VCaP (cell line): ENCODE results near the gene NUDT1.

ENCODE experiments used
- H3K27ac ChIP-seq: fragments of 450-650 bp; 2 replicates; pipeline ENCODE4 v1.5.1; 2017
- TF ChIP-seq, protein P1 (sequence below): fragments of 450-650 bp; conservative IDR thresholded peaks from 2 replicates; pipeline ENCODE4 v1.5.1; 2017; ENCODE audit warnings: mild to moderate bottlenecking, moderate library complexity

Gene NUDT1

DNA sequence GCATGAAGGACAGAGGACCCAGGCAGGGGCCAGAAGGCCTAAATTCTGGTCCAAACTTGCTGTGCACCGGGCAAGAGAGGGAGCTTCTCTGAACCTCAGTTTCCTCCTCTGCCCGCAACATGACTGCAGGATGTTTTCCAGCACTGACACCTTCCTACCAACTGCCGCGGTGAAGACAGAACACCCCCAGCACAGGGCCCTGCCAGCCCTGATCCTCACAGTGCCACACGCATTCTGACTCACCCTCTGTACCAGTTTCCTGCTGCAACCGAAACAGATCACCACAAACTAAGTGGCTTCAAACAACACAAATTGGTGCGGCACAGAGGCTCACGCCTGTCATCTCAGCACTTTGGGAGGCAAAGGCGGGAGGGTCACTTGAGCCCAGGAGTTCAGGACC lies 27.4 kb upstream of the NUDT1 start:
- no peak overlapping the region for H3K27ac ChIP-seq
- TF ChIP-seq, protein P1, sequence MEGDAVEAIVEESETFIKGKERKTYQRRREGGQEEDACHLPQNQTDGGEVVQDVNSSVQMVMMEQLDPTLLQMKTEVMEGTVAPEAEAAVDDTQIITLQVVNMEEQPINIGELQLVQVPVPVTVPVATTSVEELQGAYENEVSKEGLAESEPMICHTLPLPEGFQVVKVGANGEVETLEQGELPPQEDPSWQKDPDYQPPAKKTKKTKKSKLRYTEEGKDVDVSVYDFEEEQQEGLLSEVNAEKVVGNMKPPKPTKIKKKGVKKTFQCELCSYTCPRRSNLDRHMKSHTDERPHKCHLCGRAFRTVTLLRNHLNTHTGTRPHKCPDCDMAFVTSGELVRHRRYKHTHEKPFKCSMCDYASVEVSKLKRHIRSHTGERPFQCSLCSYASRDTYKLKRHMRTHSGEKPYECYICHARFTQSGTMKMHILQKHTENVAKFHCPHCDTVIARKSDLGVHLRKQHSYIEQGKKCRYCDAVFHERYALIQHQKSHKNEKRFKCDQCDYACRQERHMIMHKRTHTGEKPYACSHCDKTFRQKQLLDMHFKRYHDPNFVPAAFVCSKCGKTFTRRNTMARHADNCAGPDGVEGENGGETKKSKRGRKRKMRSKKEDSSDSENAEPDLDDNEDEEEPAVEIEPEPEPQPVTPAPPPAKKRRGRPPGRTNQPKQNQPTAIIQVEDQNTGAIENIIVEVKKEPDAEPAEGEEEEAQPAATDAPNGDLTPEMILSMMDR, result no peak

DNA sequence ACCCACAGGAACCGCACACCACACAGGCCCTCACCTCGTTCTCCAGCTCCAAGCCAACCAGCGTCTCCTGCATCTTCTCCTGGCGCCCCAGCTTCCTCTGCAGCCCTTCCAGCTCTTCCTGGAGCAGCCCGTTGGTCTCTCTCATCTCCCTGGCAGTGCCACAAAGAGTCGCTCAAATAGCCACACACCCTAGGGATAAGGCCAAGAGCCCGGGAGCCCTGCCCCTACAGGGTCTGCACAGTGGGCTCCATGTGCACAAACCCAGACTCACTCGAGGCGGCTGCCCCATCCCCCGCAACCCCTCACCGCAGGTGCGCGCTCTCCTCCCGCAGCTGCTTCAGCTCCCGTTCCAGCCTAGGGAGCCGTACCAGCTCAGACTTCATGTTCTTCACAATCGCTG lies 26.2 kb upstream of the NUDT1 start:
- no peak overlapping the region for H3K27ac ChIP-seq
- TF ChIP-seq, protein P1, result no peak

DNA sequence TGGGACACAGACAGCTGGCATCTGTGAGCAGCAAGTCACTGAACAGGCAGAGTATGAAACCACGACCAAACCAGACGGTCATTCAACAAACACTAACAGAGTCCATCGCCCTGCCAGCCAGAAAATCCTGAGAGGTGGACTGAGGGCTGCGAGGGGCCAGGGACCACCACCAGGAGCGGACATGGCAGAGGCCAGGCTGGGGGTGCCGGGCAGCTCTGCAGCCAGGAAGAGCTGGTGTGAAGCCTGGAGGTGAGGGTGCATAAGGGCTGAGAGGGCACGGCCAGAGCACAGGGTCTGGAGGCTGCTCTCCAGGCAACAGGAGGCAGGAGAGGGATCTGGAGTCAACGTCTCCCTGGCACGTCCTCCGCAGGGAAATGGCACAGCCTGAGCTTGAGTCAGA lies 24.8 kb upstream of the NUDT1 start:
- TF ChIP-seq, protein P1, result no peak

DNA sequence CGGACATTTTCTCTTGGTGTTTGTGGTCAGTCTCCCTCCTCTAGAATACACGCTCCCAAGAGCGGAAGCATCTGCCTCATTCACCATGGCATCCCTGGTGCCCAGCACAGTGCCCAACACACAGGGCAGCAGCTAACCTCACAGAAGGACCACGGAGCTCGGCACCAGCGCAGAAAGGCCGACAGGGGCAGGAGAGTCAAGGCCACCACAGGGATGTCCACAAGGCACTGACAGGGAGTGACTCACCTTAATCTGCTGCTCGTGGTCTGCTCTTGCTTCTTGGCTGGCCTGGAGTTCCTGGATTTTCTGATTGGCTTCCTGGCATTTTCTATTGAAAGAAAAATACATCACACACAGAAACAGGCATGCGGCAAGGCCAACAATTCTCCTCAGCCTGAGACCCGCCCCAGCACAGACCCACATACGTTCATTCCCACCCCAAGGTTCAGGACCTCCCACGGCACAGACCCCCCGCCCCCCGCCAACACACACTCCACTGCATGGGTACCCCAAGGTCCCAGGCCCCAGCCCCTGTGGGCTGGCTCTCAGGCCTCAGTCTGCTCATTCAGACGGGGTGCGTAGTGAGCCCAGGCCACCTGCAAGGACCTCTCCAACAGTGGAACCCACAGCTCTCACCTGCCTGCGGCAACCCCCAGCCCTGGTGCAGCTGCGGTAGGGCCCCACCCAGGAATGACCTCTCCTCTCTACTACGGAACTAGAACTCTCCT lies 24.1 kb upstream of the NUDT1 start:
- TF ChIP-seq, protein P1, result no peak
- H3K27ac ChIP-seq, result no peak overlapping the region

More for the DNA sequence above, 24.8 kb upstream of the NUDT1 start:
- no peak overlapping the region for H3K27ac ChIP-seq

DNA sequence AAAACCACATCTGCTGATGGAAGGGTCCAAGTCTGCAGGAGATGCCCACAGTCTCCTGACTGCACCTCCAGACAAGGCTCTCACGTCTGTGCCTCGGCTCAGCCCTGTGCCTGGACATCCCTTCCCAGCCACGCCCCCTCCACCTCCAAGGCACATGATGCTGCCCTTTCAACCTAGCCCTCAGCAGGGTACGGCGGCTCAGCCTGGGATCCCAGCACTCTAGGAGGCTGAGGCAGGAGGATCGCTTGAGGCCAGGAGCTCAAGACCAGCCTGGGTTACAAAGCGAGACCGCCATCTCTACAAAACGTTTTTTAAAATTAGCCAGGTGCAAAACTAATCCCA lies 23.6 kb upstream of the NUDT1 start:
- TF ChIP-seq, protein P1, result no peak
- no peak overlapping the region for H3K27ac ChIP-seq

DNA sequence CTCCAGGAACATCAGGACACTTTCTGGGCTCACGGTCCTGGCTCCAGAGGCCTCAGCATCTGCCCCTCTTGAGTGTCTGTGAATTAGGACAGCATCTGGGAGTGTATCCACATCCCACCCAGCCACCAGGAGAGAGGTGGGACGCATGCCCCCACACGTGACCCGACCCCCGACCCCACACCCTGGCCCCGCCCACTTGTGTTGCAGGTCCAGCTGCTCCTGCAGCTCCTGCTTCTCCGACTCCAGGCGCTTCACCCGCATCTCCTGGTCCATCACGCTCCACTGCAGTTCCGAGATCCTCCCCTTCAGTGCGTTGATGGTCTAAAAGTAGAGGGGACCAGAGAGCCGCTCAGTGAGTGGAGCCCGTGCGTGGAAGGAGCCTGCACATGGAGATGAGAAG lies 22.9 kb upstream of the NUDT1 start:
- TF ChIP-seq, protein P1, result no peak
- H3K27ac ChIP-seq, result no peak overlapping the region

DNA sequence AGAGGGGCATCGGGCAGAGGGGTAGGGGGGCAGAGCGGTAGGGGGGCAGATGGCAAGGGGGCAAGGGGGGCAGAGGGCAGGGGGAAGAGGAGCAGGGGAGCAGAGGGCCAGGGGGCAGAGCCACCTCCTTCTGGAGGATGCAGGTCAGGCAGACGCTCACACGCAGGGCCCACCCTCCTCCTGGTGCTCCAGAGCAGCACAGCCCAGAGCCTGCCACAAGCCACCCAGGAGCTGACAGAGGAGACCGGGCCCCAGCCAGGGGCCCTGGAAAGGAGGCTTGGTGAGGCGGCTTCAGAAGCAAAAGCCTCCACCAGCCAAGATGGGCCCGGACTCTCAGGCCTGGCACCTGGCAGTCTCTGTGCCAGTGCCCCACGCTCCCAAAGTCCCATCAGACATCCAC lies 22.4 kb upstream of the NUDT1 start:
- TF ChIP-seq, protein P1, result no peak
- no peak overlapping the region for H3K27ac ChIP-seq
